AG04450 (cell line): ENCODE results near the gene EXTL1. TPM values are rescaled to one million over a fixed set of nuclear protein-coding genes. Genes with fewer than 3 reads are reported as not detected.

Experiments
- CTCF ChIA-PET: fragments of 300-600, 350-600 bp; formaldehyde crosslinking; extraction: SDS; loops from one replicate; lab custom pipeline; 2022; ENCODE audit warnings: antibody characterized with exemption, inconsistent platforms; lab: Charles Lee
- POLR2A ChIA-PET: fragments of 350-600 bp; formaldehyde crosslinking; extraction: SDS; loops from one replicate; lab custom pipeline; 2021; ENCODE audit warnings: antibody characterized with exemption, inconsistent platforms; lab: Yijun Ruan, JAX
- DNase-seq: peaks from one replicate; pipeline ENCODE4 v3.0.0-alpha.2; 2011; ENCODE audit warnings: low read depth, low spot score
- H3K27ac ChIP-seq: one replicate; pipeline ENCODE4 v1.5.1; 2012; ENCODE audit warnings: low read depth, low read length, control low read depth
- H3K27me3 ChIP-seq: one replicate; pipeline ENCODE4 v1.6.0; 2012; ENCODE audit warnings: low read length; ENCODE audit not compliant: control insufficient read depth, insufficient read depth
- H3K4me3 ChIP-seq: 2 replicates; pipeline ENCODE4 v1.5.1; 2011; ENCODE audit warnings: mild to moderate bottlenecking, low read depth, low read length, control low read depth
- H3K9me3 ChIP-seq: 2 replicates; pipeline ENCODE4 v1.5.1; 2012; ENCODE audit warnings: low read length; ENCODE audit not compliant: control insufficient read depth, insufficient read depth
- polyA plus RNA-seq: library from polyadenylated mRNA; depleted of rRNA; stranded (reverse); fragments of >200 nt; gene quantifications from 2 replicates; pipeline ENCODE4 v1.2.3, GENCODE V29; 2011
- TF ChIP-seq, protein P1 (sequence below): IDR thresholded peaks from 2 replicates; pipeline ENCODE4 v1.5.1; 2011; ENCODE audit warnings: low read depth, low read length, control low read depth, inconsistent platforms

EXTL1 gene
- polyA plus RNA-seq, 1 experiment = 1.3 TPM

DNA sequence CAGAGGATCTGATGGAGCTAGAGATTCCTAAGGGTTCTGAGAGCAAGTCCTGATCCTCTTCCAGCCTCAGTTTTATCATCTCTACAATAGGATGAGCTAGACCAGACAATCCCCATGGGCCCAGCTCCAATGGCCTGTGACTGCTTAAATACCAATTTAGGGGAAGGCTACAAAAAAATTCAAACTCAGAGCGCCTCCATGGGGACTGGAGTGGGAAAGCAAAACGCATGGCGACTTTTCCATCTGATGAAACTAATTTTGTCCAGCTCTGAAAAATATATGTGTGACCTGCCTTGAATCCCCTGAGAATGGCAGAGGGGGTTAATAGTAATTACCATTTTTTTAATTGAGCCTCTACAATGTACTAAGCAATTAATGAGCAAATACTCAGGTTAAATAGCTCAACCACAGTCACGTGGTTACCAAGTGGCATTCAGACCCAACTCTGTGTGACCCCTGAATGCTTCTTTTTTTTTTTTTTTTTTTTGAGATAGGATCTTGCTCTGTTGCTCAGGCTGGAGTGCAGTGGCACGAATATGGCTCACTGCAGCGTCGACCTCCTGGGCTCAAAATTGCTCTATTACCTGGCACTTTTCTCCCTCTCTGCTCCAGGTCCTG, 8.4 kb downstream of the EXTL1 start:
- ChIA-PET POLR2A (no interaction called here), CTCF (interaction anchor here (1.1 to 1.3 kb wide), 3 partner anchors 12 to 387 kb away, joined by 3 to 4 read pairs (median 3); partner anchors contain the start of gene ZNF593)

DNA sequence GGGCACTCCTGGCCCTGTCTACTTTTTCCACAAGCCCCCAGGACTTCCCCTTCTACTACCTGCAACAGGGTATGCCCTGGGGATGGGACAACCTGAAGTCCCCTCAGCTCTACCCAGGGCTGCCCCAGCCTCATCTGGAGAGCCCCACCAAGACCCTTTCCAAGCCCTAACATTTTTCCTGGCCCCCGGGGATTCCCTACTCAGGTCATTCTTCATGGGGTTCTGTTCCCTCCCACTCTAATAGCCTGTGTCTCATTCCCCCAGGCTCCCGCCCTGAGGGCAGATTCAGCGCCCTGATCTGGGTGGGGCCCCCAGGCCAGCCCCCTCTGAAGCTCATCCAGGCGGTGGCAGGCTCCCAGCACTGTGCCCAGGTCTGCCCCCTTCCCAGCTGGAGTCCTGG, 9.6 kb downstream of the EXTL1 start:
- Histone ChIP-seq H3K27ac (no peak overlapping the region), H3K27me3 (peaks cover 6% of the 10 kb centered on the region), H3K9me3 (peaks cover 3% of the 10 kb centered on the region; the same call in 1 of the 2 replicates), H3K4me3 (no peak overlapping the region)
- TF ChIP-seq, protein P1, sequence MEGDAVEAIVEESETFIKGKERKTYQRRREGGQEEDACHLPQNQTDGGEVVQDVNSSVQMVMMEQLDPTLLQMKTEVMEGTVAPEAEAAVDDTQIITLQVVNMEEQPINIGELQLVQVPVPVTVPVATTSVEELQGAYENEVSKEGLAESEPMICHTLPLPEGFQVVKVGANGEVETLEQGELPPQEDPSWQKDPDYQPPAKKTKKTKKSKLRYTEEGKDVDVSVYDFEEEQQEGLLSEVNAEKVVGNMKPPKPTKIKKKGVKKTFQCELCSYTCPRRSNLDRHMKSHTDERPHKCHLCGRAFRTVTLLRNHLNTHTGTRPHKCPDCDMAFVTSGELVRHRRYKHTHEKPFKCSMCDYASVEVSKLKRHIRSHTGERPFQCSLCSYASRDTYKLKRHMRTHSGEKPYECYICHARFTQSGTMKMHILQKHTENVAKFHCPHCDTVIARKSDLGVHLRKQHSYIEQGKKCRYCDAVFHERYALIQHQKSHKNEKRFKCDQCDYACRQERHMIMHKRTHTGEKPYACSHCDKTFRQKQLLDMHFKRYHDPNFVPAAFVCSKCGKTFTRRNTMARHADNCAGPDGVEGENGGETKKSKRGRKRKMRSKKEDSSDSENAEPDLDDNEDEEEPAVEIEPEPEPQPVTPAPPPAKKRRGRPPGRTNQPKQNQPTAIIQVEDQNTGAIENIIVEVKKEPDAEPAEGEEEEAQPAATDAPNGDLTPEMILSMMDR = no peak
- ChIA-PET CTCF (no interaction called here), POLR2A (no interaction called here)
- DNase-seq = no peak

More for the DNA sequence above, 8.4 kb downstream of the EXTL1 start:
- no peak for DNase-seq
- Histone ChIP-seq H3K27ac (no peak overlapping the region), H3K27me3 (peaks cover 6% of the 10 kb centered on the region), H3K9me3 (peaks cover under 1% of the 10 kb centered on the region; the same call in 1 of the 2 replicates), H3K4me3 (no peak overlapping the region)
- TF ChIP-seq, protein P1 = no peak

DNA sequence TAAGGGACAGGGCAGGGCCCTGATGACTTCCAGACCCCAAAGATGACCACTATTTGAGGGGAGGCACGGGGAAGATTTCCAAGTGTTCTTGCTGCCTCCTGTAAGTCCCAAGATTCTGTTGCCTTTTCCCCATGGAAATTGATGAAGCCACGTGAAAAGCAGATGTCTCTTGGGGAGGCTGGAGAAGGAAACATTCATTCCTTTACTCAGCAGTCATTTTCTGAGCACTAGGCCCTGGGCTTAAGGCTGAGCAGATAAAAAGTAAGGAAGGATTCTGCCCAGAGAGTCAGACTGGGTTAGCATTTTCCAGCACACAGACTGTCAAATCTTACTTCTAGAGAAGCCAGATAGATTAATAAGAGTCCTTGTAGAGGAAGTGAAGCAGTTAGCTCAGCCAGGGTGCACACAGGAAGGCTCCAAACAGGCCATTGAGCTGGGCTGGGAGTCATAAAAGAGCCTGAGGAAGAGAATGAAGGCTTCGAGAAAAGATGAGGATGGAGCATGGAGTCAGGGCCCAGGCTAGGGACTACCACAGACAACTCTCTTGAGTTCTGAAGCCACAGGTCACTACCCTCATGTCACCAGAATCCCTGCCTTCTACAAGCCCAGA, 10.1 kb downstream of the EXTL1 start:
- CTCF ChIA-PET = no interaction called here
- no peak overlapping the region for H3K4me3 ChIP-seq
- H3K27ac ChIP-seq = no peak overlapping the region
- DNase-seq = no peak
- H3K27me3 ChIP-seq = peaks cover 6% of the 10 kb centered on the region
- TF ChIP-seq, protein P1 = no peak
- POLR2A ChIA-PET = no interaction called here
- peaks cover 3% of the 10 kb centered on the region; the same call in 1 of the 2 replicates for H3K9me3 ChIP-seq

DNA sequence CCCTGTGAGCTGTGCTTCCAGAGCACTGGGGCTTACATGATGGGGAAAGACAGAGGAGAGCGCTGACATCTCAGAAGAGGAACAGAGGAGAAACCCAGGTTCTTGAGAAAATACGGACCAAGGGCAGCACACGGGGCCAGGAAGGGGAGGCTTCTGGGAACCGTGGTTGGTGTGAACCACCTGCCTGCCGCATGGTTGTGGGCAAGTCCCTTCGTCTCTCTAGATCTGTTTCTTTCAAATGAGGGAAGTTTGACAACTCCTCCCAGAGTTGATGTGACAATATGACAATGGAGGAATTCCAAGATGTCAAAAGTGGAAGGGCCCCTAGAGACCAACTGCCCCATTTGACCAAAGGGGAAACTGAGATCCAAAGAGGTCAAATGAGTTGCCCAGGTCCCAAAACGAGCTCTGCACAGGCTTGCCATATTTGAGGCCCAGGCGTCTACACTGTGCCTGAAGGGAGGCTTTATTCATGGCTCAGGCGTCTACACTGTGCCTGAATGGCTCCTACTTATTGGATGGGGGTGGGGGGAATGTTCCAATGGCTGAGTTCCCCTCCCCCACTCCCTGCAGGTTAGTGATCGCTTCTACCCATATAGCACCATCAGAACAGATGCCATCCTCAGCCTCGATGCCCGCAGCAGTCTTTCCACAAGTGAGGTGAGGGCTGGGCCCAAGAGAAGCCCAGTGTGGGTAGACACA, 11.2 kb downstream of the EXTL1 start:
- H3K27ac ChIP-seq = no peak overlapping the region
- H3K9me3 ChIP-seq = peaks cover 3% of the 10 kb centered on the region; the same call in 1 of the 2 replicates
- CTCF ChIA-PET = no interaction called here
- TF ChIP-seq, protein P1 = no peak
- DNase-seq = no peak
- H3K4me3 ChIP-seq = no peak overlapping the region
- H3K27me3 ChIP-seq = peaks cover 6% of the 10 kb centered on the region
- POLR2A ChIA-PET = no interaction called here
